ENCODE results near the gene LPP. TPM values are rescaled to one million over a fixed set of nuclear protein-coding genes. Genes with fewer than 3 reads are reported as not detected.
"Not testable (repeated sequence)": the region's sequence is repeated elsewhere in the genome, so short reads cannot be mapped to it uniquely, and the experiment has no call there.

The LPP gene
- total RNA-seq, 1 donor = 196 TPM

- no peak overlapping the region for H3K4me3 ChIP-seq (ENCODE audit: low read depth, low read length)
- no peak for TF ChIP-seq CTCF (IDR thresholded peaks at IDR 0.05; ENCODE audit: insufficient read depth, low read depth, low read length)
- no peak for DNase-seq (ENCODE audit: low read depth)
Observed at GRCh38 chr3:188608401-188608800, 454.4 kb downstream of the LPP start.

- not testable (repeated sequence) for H3K4me3 ChIP-seq (ENCODE audit: low read depth, low read length); DNase-seq (ENCODE audit: low read depth)
Observed at GRCh38 chr3:188613721-188614120, 459.8 kb downstream of the LPP start.

- no peak for TF ChIP-seq CTCF (IDR thresholded peaks at IDR 0.05; ENCODE audit: insufficient read depth, low read depth, low read length)
- DNase-seq (ENCODE audit: low read depth) = no peak
- H3K4me3 ChIP-seq (ENCODE audit: low read depth, low read length) = no peak overlapping the region
Observed at GRCh38 chr3:188617270-188617669, 463.3 kb downstream of the LPP start.

- DNase-seq (ENCODE audit: low read depth) = no peak
- H3K4me3 ChIP-seq (ENCODE audit: low read depth, low read length) = no peak overlapping the region
- no peak for TF ChIP-seq CTCF (IDR thresholded peaks at IDR 0.05; ENCODE audit: insufficient read depth, low read depth, low read length)
Observed at GRCh38 chr3:188617988-188618701, 464.2 kb downstream of the LPP start.

GRCh38 chr3:188620752-188621151, 466.8 kb downstream of the LPP start:
- H3K4me3 ChIP-seq (ENCODE audit: low read depth, low read length) = no peak overlapping the region
- no peak for DNase-seq (ENCODE audit: low read depth)
- TF ChIP-seq CTCF (IDR thresholded peaks at IDR 0.05; ENCODE audit: insufficient read depth, low read depth, low read length) = no peak

- peak; percentile 52 for DNase-seq (ENCODE audit: low read depth)
- TF ChIP-seq CTCF (IDR thresholded peaks at IDR 0.05; ENCODE audit: insufficient read depth, low read depth, low read length) = no peak
Observed at GRCh38 chr3:188624384-188624783, 470.4 kb downstream of the LPP start.

GRCh38 chr3:188624828-188625227, 470.9 kb downstream of the LPP start:
- no peak overlapping the region for H3K4me3 ChIP-seq (ENCODE audit: low read depth, low read length)
- no peak for DNase-seq (ENCODE audit: low read depth)
- TF ChIP-seq CTCF (IDR thresholded peaks at IDR 0.05; ENCODE audit: insufficient read depth, low read depth, low read length) = no peak

More at GRCh38 chr3:188624384-188624783, 470.4 kb downstream of the LPP start:
- H3K4me3 ChIP-seq (ENCODE audit: low read depth, low read length) = no peak overlapping the region
